ENCODE measurements around the gene ALS2.

DNA sequence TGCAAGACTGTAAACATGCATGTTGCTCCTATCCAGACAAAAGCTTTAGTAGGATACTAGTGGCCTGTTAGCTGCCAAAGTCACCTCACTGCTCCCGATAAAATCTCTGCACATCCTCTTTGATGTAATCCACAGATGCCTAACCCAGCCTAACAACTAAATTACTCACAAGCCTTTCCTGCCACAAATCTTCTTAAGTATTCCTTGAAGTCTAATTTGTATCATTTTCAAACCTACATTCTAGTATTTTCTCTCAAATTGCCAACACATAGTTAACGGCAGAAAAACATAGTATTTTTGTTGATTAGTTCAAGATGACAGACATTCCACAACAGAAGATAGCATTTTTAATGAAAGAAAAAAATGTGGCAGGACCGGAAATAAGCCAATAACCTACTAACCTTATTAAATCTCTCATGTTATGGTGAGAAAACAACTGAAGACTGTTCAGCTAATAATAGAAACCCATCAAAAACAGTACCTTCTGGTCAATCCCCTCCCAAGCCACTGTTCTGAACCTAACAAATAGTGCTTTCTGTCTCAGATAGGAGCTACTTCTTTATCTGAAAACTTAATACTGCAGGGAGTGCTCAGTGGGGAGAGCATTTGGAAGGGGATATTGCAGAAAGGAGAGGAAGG, 82.0 kb downstream of the ALS2 start, which contains the start of gene MPP4:
- no peak for TF ChIP-seq CTCF (IDR thresholded peaks at IDR 0.05 in 4 of 5, conservative IDR thresholded peaks at IDR 0.05 in 1 of 5)
- no peak for TF ChIP-seq POLR2A (IDR thresholded peaks at IDR 0.05)

All from gastrocnemius medialis (tissue), 4 donors.